CD1c-positive myeloid dendritic cell (primary cell): ENCODE results near the gene ARRDC3.
"Not testable (repeated sequence)": the region's sequence is repeated elsewhere in the genome, so short reads cannot be mapped to it uniquely, and the experiment has no call there.

Experiments used
- DNase-seq: peaks from one replicate; pipeline ENCODE4 v3.0.0-alpha.2; 2016; ENCODE audit errors: extremely low spot score

The ARRDC3 gene

GRCh38 chr5:91359962-91360609 lies 23.0 kb downstream of the ARRDC3 start:
- no peak for DNase-seq

GRCh38 chr5:91357806-91358205 lies 25.3 kb downstream of the ARRDC3 start:
- no peak for DNase-seq

- no peak for DNase-seq
Measured at GRCh38 chr5:91357012-91357634, 26.0 kb downstream of the ARRDC3 start.

DNA sequence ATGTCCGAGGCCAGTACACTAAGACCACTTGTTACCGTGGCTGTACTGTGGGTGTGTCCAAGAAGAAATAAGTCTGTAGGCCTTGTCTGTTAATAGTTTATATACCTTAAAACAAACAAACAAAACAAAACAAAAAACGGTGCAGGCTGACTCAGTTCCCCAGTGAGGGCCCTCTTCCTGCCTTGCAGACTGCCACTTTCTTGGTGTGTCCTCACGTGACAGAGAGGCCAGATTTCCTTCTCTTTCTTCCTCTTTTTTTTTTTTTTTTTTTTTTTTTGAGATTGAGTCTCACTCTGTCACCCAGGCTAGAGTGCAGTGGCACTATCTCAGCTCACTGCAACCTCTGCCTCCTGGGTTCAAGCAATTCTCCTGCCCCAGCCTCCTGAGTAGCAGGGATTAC lies 28.2 kb downstream of the ARRDC3 start:
- peak; percentile 71 for DNase-seq

DNA sequence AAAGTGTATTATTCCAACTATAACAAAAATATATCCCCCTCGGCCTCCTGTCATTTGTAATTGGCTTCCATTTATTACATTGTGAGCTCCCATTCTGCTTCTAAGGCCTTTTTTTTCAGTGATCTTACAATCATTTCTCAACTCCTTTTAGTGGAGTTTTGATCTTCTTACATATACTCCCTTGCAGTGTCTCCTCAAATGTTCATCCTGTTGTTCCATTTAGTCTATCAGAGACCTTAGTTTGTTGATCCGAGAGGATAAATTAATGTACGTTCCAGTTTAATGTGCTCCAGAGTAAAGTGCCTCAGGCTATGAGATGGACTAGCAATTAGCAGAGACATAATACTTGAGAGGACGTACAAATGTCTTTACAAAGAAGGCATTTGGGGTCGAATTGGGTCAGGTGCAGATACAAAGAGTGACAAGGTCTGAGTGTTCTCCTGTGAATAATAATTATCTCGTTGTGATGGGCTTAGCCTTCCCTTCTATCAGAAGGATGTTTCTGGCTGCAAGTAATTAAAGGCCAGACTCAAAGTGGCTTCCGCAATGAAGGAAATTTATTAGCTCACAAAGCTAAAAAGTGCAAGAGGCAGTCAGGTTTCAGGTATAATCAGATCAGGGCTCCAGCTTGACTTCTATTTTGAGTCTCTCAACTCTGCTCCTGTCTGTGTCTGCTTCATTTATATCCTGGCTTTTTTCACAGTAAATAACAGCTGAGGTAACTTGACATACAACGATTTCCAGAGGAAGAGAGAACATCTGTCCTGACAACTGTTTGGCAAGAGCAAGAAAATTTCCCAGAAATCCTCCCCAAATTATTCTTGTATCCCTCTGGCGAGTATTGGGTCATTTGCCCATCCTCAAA lies 30.1 kb downstream of the ARRDC3 start:
- DNase-seq, result no peak

GRCh38 chr5:91345461-91345860 lies 37.7 kb downstream of the ARRDC3 start:
- DNase-seq, result no peak

- DNase-seq, result not testable (repeated sequence)
Measured at GRCh38 chr5:91344661-91345200, 38.4 kb downstream of the ARRDC3 start.

DNA sequence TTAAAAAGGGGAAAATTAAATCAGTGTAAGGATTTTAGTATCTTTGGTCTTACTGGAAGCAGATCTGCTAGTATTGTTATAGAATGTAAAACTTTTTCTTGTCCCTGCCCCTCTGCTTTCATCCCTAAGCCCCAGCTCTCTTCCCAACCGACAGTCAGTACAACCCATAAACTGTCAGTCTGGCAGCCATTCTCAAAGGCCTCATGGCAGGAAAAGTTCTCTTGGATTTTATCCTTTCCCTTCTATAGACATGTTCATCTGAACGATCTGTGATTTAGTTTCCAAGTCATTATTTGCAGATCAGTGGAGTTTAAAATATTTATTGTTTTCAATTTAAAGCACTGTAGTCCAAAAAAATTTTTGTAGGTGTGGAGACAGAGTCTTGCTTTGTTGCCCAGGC lies 39.2 kb downstream of the ARRDC3 start:
- DNase-seq, result no peak

GRCh38 chr5:91342931-91343330 lies 40.2 kb downstream of the ARRDC3 start:
- not testable (repeated sequence) for DNase-seq

GRCh38 chr5:91341154-91341553 lies 42.0 kb downstream of the ARRDC3 start:
- DNase-seq, result no peak

GRCh38 chr5:91340532-91340931 lies 42.6 kb downstream of the ARRDC3 start:
- no peak for DNase-seq

GRCh38 chr5:91339063-91339705 lies 43.9 kb downstream of the ARRDC3 start:
- no peak for DNase-seq

DNA sequence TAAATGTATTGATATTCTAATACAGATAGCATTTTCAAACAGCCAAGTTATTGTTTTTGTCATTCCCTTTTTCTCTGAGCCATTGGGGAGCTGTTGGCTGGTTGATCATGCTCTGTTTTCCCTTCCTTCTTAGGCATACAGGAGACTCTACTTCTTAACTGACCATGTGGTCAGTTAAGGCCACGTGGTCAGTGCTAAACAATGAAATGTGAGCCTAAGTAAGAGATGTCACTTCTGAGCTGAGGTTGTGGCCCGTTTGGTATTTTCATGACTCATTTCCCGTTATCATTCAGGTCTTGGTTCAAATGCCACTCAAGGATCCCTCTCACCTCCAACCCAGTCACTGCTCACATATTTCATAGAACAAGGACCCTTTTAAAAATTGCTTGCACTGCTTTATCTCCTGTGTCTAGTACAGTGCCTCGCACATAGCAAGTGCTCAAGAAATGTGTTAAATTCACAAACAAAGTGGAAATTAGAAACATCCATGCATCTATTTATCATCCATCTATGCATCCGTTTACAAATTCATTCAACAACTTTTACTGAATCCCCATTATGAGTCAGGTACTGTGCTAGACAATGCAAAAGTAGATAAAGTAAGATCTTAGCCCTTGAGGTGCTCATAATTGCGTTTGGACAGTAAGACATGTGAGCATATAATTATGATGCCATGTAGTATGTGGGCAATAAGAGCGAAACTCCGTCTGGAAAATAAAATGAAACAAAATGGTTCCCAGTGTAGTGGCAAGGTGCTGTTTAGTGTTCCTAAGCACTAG lies 50.7 kb downstream of the ARRDC3 start:
- DNase-seq, result no peak

DNA sequence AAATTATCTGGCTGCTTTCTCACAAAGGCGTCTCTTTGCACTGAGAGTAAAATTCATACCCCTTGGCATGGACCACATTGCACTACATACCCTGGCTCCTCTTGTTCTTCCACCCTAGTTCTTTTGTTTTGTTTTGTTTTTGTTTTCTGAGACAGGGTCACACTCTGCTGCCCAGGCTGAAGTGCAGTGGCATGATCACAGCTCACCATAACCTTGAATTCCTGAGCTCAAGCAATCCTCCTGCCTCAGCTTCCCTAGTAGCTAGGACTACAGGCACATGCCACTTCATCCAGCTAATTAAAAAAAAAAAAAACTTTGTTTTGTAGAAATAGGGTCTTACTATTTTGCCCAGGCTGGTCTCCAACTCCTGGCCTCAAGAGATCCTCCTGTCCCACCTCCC lies 51.4 kb downstream of the ARRDC3 start:
- no peak for DNase-seq

DNA sequence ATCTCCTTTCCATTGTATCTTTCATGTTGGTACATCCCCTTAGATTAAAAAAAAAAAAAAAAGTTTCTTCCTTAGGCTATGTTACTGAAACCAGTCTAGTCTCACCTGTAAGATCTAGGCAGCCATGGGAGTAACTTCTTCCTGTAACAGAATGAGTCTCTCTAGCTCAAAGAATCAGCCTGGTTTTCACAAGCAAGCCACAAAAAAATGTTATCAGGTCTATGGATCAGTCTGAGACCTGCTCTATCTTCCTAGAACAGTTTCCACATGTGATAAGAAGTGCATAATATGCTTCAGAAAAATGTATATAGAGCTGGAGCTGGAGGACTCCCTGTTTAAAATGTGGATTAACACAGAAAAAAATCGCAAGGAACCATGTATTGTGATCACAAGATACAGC lies 53.8 kb downstream of the ARRDC3 start:
- no peak for DNase-seq

DNA sequence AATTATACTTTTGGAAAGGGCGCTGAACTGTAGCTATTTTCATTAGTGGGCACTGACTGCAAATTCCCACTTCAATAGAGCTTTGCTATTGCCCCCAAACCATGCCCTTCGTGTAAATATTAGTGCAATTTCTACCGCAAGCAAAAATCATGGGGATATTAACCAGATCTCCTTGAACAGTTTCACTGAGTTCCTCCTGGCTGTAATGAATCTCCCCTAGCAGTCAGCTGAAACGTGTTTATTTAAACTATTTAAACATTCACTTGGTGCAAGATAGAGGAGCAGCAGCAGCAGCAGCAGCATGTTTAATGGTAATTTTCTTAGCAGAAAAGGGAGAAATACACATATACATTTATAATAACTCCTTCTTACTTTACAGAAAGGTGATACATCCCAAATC lies 54.4 kb downstream of the ARRDC3 start:
- no peak for DNase-seq

- not testable (repeated sequence) for DNase-seq
Measured at GRCh38 chr5:91322981-91323380, 60.1 kb downstream of the ARRDC3 start.

- DNase-seq, result no peak
Measured at GRCh38 chr5:91319667-91320066, 63.5 kb downstream of the ARRDC3 start.

GRCh38 chr5:91318724-91319123 lies 64.4 kb downstream of the ARRDC3 start:
- no peak for DNase-seq
